ENCODE results near the gene ATXN7L1.

The ATXN7L1 gene

DNA sequence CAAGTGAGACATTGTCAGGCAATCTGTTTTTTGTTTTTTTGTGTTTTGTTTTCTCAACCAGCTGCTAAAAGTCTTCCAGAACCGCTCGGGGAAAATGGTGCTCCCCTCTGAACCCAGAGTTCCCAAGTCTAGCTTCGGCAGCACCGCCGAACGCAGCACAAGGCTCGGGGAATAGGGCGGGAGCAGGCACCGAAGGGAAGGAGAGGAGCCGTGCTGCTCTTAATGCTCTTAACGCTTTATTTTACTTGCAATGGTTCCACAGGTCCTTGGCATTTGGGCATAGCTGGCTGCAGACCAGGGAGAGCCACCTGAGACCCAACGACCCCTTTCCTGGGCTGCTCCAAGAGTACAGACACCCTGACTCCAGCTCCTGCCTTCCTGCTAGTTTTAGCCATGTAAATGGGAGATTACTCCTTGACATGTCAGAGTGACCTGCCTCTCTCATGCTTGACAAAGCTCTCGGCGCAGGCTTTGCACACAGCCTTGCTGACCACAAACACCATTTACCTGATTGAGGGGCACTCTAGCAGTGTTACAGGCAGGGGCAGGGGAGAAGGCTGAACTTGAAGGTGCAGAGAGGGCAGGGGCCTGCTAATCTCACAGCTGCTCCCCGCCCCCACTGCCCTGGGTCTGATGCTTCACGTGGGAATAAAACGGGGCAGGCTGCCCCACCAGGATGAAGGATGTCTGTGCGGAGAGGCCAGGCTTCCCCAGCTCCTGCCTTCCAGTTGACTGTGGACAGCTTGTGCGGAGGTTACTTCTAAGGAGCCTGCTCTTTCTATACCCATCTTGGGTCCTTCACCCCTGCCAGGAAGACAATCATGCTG, 236.5 kb downstream of the ATXN7L1 start:
- DNase-seq: no peak

GRCh38 chr7:105638902-105639495, 237.4 kb downstream of the ATXN7L1 start:
- DNase-seq: no peak

DNA sequence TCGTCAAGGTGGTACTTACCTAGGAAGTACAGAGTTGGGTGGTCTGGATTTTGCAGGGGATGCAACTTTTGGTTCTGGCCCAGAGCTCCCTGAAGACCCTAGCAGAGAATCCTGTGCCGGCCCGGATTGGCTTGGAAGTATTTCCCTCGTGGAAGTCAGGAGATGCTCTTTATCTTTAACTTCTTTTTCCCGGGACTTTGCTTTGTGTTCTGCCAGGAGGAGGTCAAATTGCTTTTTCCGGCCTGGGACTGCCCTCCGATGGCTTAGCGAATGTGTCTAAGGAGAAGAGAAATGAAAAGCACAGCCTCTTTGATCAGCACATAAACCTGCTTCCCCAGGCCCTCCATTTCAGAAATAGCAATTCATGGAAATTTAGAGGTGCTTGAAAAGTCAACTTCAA, 238.1 kb downstream of the ATXN7L1 start:
- DNase-seq: no peak

- no peak for DNase-seq
These were observed 238.6 kb downstream of the ATXN7L1 start for GRCh38 chr7:105637755-105638154.

DNA sequence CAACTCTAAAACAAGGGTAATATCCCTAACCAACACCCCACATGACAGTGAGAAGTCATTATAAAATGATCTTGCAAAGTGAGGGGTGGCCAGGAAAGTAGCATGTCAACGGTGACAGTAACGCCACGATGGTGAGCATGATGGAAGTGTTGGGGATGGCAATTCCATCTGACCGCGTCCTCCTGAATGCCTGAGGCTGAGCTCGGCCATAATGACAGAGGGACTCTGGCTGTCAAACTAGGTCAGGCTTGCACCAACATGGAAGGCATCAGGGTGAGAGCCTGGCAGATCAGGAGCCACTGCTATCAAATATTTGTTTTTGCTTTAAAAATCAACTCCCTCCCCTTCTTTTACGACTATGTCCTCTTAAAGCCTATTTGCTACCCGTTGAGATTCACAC, 239.4 kb downstream of the ATXN7L1 start:
- no peak for DNase-seq

GRCh38 chr7:105635197-105635596, 241.2 kb downstream of the ATXN7L1 start:
- no peak for DNase-seq

- no peak for DNase-seq
These were observed 250.4 kb downstream of the ATXN7L1 start for GRCh38 chr7:105625986-105626385.

DNA sequence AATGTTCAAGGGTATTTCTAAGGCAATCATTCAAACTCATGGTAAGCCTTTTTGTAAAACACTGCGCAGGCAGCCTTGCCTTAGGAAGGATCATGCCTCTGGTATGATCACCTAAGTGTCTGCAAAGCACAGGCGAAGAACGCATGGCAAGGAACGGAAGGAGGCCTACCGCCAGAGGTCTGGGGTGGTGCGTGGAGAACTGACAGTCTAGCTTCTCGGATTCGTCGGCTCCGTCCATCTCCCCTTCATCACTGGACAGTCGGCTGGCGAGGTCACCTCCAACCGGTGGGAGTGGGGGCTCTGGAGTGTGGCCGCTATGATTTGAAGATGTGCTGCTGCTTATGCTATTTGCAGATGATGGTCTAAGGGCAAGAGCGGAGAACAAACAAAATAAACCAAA, 252.5 kb downstream of the ATXN7L1 start:
- DNase-seq: no peak

- no peak for DNase-seq
These were observed 253.0 kb downstream of the ATXN7L1 start for GRCh38 chr7:105623378-105623777.

GRCh38 chr7:105622106-105622731, 254.2 kb downstream of the ATXN7L1 start:
- no peak for DNase-seq

DNA sequence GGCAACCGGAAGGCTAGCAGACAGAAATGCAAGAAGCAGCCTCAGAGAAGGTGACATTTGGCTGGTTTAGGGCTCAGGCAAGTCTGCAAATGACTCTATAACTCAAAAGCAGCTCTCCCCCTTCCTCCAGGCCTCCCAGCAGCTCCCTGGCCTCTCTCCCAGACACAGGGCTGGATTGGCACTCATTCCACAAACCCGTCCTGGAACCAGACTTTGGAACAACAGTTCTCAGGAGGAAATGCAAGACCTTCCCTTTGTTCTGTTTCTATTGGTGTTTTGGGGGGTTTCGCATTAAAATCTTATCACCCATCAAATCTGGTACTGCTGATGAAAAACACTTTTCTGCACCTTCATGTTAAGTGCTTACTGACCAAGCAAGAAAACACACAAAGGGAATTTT, 254.8 kb downstream of the ATXN7L1 start:
- DNase-seq: no peak

DNA sequence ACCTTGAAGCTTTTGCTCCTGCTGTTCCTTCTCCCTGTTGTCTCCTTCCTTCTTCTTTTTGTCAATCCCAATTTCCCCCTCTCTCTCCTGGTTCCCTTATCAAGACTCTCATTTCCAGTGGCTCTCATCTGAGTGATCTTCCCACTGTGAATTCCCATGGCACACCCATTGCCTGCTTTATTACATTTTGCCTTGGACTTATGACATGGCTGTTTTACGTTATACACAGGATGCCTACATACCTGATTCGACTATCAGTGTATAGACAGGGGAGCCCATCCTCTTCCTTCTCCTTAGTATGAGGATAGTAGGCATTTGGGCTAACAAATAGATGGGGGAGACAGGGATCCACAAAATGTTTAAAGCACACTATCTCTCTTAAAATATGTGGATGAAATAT, 255.2 kb downstream of the ATXN7L1 start:
- no peak for DNase-seq

DNA sequence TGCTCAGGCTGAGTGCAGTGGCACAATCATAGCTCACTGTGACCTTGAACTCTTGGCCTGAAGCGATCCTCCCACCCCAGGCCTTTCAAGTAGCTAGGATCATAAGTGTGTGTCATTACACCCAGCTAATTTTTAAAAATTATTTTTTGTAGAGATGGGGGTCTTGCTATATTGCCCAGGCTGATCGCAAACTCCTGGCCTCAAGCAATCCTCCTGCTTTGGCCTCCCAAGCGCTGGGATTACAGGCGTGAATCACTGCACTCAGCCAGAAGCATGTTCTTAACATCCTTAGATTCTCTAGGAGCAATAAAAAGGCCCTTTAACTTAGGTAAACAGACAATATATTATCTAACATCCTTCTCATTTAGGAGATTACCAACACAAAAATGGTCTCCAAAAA, 256.8 kb downstream of the ATXN7L1 start:
- no peak for DNase-seq

DNA sequence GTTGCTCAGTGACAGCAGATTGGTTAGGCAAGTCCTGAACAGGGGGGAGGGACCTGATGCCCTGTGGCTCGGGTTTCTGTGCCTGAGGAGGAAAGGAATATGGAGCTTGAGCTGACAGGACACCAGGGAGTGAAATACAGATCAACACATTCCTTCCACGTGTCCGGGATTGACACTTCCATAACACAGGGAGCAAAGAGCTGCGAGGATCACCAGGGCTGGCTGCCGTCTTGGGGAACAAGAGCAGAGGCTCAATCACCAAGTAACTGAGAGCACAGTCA, 258.4 kb downstream of the ATXN7L1 start:
- no peak for DNase-seq

DNA sequence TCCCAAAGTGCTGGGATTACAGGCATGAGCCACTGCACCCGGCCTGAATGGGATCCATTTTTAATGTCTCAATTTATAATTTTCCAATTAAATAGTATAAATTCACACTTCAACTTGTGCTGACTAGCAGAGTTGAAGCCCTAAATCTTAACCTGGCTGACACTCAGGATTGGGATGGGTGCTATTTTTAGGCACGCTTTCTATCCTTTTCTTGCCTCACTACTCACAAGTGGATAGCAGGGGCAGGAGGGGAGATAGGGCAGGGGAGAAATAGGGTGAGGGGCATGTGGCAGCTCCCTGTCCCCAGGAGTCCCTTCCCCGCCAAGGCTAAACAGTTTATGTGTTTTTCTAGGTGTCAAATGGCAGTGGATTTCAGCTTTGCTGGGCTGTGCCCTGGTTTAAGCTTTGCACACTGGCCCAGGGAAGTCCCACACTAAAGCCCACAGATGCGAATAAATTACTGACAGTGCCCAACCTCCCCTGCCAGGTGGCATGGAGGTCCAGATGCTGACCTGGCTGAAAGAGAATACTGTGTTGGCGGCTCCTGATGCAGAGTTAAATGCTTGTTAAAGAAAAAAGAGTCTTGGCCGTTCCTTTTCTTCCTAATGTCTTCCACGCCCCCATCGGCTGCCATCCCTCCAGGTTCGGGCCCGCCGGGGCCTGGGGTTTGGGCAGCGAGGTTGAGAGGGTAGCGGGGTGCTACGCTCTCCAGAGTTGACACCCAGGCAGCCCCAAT, 259.0 kb downstream of the ATXN7L1 start:
- no peak for DNase-seq

- DNase-seq: no peak
These were observed 262.0 kb downstream of the ATXN7L1 start for GRCh38 chr7:105614341-105614840.

DNA sequence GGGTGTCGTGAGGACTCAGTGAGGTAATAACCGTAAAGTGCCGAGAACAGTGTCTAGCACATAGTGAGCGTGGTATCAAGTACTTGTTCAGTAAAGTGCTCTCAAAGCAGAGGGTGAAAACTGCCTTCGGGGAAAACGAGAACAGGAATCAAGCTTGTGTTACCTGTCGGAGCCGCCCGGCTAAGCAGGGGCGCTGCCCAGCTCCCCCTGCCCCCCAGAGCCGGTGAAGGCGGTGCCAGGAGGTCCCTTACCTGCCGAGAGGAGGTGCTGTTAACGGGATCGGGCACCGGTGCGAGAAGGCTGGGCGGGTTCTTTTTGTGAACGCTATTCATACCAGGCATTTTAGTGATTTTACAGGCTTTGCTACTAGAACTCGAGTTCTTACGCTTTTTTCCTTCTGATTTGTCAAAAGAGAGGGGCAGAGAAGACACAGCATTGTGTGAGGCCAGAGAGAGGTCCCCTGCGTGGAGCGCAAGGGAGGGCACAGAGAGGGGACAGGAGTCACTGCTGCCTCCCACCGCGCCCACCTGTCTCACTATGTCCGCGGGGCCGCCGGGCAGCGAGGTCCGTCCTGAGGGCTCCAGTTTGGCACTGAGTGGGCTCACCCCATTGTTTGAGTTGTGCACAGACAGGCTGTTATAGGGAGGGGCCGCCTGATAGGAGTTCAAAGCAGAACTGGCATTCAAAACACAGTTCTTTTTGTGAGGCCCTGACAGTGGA, 262.6 kb downstream of the ATXN7L1 start:
- DNase-seq: no peak

GRCh38 chr7:105612806-105613205, 263.6 kb downstream of the ATXN7L1 start:
- DNase-seq: no peak

DNA sequence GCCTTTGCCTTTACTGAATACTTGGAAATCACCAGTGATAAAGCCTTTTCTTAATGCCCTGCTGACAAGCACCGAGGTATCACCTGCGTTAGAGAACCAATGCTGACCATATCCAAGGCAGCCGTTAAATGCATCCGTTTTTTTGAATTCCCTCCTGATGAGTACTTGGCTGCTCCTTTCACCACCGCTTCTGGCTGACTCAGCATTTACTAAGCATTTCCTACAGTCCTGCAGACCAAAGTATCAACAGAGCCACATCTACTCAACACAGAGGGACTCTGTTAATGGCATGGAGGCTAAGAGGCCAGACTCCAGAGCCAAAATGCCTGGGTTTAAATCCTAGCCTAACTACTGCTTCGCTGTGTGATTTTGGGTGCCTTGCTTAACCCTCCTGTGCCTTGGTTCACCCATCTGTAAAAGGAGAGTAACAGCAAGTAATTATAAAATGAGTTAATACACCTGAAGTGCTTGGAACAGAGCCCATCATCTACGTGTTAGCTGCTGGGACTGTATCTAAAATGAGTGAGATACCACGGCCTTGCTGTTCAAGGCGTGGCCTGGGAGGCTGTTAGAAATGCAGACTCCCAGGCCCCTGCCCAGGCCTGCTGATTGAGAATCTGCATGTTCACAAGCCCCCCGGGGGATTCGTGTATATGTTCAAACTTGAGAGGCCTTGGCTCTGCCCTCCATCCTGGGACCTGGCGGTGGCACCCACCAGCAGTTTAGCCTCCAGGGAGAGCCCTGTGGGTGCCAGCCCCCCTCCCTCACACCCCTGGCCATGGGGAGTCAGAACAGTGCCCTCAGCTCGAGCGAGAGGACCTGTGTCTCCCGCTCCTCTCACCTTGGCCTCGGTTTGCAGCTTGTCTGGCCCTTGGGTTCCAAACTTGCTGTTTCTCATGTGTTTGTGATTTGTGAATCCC, 264.3 kb downstream of the ATXN7L1 start:
- no peak for DNase-seq

GRCh38 chr7:105610165-105610930, 266.1 kb downstream of the ATXN7L1 start:
- DNase-seq: no peak
